HG03571 (cell line): ENCODE data around the gene AHRR.

ENCODE experiments used
- ATAC-seq: cut with Tn5 transposase; IDR thresholded peaks from one replicate; pipeline ENCODE4 v1.9.1; 2021; ENCODE audit not compliant: unreplicated experiment

The AHRR gene

GRCh38 chr5:438481-438981, 117.0 kb downstream of the AHRR start:
- ATAC-seq, result no peak

DNA sequence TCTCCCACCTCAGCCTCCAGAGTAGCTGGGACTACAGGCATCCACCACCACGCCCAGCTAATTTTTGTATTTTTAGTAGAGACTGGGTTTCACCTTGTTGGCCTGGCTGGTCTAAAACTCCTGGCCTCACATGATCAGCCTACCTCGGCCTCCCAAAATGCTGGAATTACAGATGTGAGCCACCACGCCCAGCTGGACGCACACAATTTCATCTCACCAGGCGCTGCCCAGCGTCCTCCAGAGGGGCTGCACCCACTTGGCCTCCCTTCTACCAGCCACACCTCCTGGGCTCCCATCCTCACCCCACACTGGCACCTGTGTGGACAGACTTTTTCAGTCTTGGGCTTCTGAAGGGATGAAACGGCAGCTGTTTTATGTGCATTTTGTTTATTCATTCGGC, 117.7 kb downstream of the AHRR start:
- ATAC-seq, result no peak

DNA sequence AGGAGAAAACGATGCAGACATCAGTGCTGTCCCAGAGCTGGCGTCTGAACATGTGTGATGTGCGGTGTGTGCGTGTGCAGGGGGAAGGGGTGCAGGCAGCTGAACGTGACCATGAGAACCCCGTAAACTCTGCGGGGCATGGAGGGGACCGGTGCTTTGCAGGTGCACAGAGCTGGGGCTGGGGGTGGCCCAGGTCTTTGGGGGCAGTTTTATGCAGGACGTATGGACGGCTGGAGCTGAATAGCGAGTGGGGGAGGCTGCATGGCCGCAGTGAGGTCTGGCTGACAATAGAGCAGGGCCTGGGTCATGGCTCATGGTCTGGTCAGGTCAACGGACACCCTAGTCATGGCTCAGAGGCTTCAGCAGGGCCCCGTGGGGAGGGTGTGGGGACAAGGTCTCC, 118.1 kb downstream of the AHRR start:
- ATAC-seq, result no peak

DNA sequence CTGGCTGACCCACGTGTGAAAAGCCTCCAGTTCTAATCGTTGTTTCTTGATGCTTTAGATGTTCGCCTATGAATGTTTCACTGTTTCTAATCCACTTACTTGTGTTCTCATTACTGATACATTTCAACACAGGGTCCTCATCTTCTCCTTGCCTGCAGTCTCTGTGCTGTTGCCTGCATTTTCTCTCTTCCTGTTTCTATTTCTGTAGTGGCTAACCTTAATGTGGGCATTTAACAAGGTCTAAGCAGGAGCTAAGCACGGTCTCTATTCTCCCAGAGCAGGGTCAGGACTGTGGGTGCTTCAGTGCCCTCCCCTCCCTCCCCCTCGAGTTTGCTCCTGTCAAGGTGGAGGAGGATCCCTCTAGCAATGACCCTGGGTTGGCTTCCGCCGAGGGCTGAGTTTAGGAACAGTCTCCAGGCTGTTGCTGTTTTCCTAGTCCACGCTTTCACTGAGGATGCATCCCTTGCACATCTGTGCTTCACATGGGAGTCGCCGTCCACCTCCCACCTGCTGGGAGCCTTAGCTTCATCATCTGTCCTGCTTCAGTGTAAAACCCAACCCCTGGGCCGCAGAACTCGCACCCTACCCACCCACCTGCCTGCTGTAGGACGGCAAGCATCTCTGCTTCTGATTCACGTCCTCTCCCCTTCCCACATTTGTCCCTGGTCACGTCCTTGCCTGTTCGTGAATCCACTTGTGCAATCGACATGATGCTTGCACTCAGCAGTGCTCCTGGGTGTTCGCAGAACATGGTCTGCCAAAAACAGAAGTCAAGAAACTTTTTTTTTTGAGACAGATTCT, 119.1 kb downstream of the AHRR start:
- no peak for ATAC-seq

- no peak for ATAC-seq
These were observed 120.5 kb downstream of the AHRR start for GRCh38 chr5:441996-442334.

- ATAC-seq, result peak; percentile 81
These were observed 121.1 kb downstream of the AHRR start, which contains the start of gene EXOC3 for GRCh38 chr5:442335-443238. Gene EXOC3, plus strand, starts transcription at chr5:443176. Its CDS starts 3,030 bp downstream, at chr5:446206.

DNA sequence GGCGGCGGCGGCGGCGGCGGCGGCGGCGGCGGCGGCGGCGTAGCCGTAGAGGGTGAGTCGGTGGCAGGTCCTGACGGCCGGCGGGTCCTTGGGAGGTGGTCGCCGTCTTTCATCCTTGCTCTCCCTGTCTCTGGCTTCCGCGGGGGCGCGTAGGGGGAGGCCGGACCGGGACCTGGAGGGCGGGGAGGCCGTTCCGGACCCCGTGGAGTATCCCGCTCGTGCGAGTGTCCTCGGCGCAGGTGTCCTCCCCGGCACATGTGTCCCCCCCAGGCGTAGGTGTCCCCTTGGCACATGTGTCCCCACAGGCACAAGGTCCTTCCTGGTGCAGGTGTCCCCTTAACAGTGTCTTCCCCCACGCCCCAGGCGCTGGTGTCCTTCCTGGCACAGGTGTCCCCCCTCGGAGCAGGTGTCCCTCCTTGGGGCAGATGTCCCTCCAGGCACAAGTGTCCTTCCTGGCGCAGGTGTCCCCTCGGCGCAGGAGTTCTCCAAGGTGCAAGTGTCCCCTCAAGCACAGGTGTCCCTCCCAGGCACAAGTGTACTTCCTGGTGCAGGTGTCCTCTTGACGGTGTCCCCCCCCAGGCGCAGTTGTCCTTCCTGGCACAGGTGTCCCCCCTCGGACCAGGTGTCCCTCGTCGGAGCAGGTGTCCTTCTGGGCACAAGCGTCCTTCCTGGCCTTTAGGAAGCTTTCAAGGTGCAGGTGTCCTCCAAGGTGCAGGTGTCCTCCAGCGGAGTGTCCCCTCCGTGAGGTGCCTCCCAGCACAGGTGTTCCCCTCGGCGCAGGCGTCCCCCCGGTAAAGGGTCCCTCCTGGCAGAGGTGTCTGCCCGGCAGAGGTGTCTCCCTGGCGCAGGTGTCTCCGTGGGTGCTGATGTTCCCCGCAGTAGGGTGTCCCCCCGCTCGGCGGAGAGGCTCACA, 122.0 kb downstream of the AHRR start:
- peak; percentile 11 for ATAC-seq

DNA sequence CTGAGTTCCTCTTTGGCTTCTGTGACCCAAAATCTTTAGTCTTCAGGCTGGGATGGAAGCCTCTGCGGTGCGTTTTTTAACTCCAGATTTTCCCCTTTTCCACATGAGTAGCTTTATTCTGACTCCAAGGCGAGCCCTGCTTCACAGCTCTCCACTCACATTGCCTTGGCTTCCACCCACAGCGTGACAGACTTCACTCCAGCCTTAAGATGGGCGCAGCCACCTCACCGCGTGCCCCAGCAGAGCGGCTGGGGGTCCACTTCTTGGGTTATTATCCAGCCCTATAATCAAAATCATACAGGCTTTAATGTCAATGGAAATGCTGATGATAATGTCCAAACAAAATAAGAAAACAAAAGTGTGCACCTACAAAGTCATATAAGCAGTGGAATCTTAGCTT, 122.7 kb downstream of the AHRR start:
- no peak for ATAC-seq

DNA sequence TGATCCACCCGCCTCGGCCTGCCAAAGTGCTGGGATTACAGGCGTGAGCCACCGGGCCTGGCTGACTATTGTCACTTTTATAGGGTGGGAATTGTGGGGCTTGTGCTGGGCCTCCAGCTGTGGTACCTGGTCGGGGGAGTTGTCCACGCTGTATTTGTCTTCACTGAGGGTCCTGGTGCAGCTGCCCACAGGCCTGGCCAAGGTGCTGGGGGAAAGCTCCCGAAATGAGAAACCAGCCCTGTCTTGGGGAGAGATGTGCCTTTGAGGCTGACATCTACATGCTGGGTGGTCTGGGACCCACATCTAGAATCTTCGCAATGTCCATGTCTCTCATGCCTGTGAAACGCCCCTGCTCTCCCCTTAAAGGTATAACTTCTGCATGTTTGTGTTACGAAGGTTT, 124.1 kb downstream of the AHRR start:
- no peak for ATAC-seq

DNA sequence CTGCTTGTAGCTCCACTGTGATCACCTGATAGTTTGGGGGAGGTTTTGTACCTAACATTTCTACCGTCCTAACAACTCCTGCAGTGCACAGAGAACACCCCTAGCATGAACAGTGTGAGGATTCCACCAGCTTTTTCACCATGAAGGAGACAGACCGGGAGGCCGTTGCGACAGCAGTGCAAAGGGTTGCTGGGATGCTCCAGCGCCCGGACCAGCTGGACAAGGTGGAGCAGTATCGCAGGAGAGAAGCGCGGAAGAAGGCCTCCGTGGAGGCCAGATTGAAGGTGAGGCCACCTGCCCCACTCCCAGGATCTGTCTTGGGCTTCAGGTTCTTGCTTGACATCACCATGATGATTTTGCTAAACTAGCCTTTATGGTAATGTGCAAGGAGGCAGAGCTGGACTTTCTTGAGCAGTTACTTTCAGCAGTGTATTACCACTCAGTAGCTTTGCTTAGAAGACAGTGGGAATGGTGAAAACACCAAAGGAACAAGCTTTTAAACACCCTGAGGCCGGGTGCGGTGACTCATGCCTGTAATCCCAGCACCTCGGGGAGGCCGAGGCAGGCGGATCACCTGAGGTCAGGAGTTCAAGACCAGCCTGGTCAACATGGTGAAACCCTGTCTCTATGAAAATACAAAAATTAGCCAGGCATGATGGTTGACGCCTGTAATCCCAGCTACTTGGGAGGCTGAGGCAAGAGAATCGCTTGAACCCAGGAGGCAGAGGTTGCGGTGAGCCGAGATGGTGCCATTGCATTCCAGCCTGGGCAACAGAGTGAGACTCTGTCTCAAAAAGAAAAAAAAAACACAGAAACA, 124.8 kb downstream of the AHRR start:
- ATAC-seq, result no peak

DNA sequence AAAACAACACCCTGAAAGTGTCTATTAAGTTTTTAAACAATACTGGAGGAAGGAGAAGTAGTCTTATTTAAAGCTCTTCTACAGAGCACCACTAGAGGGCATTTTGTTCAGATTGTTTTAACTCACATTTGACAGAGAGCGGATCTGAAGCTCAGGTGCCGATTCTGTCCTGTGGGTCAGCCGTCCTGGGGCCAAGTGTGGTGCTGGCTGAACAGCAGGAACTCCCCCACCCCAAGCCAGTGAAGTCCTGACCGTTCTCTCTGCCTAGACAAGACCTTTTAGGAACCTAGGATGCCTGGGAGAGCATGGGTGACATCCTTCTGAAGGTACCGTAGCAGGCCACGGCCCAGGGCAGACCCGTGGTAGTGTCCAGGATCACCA, 125.4 kb downstream of the AHRR start:
- ATAC-seq, result no peak

- no peak for ATAC-seq
These were observed 126.0 kb downstream of the AHRR start for GRCh38 chr5:447501-447900.

DNA sequence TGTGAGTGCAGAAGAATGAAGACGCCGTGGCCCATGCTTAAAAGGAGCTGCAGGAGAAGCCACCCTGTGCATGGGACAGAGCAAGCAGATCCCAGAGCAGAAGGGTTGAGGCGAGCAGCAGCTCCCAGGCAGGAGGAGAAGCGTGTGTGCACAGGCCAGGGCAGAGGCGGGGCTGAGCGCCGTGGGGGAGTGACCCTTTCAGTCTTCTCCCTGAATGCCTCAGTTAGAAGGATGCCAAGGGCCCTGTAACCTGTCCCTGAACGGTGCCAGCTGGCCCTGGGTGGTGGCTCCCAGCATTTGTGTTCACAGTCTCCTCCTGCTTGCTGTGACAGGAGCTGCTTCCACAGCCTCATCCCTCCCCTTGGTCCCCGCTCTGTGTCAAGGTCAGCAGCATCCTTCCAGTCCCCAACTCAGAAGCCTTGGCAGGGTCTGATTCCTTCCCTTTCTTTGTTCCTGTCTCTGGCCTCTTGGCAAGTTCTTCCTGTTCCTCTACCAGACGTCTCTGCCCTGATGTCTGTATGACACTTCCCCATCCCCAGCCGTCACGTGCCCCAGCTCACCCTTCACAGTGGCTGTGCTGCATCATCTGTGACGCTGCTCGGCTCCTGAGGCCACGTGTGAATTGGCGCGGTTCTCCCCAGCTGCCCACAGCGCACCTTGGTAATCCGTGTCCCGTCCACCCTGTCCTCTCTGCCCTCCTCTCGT, 126.7 kb downstream of the AHRR start:
- no peak for ATAC-seq

DNA sequence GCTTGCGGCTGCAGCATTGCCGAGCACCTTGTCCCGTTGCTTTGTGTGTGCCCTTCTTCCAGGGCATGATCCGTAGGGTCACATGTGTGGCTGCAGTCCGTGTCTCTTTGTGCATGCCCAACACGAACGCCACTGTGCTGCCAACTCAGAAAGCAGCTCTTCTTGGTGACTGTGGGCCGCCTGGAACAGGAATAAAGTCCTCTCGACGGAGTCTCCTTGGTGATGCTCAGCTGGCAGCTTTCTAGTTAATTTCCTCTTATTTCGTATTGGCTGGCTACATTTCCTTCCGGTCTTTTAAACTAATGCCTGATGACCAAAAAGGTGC, 127.2 kb downstream of the AHRR start:
- ATAC-seq, result no peak

DNA sequence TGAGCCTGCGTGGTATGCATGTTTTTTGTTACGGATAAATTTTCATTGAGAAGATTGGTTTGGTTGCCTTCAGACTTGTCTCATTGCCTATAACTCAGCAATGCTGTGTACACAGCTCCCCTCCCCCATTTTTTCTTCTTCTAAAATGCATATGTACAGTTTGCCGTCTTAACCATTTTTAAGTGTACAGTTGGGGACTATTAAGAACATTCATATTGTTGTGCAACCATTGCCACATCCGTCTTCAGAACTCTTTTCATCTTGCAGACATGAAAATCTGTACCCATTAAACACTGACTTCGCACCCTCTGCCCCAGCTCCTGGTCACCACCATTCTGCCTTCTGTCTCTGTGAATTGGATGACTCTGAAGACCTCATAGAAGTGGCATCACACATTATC, 127.6 kb downstream of the AHRR start:
- no peak for ATAC-seq

DNA sequence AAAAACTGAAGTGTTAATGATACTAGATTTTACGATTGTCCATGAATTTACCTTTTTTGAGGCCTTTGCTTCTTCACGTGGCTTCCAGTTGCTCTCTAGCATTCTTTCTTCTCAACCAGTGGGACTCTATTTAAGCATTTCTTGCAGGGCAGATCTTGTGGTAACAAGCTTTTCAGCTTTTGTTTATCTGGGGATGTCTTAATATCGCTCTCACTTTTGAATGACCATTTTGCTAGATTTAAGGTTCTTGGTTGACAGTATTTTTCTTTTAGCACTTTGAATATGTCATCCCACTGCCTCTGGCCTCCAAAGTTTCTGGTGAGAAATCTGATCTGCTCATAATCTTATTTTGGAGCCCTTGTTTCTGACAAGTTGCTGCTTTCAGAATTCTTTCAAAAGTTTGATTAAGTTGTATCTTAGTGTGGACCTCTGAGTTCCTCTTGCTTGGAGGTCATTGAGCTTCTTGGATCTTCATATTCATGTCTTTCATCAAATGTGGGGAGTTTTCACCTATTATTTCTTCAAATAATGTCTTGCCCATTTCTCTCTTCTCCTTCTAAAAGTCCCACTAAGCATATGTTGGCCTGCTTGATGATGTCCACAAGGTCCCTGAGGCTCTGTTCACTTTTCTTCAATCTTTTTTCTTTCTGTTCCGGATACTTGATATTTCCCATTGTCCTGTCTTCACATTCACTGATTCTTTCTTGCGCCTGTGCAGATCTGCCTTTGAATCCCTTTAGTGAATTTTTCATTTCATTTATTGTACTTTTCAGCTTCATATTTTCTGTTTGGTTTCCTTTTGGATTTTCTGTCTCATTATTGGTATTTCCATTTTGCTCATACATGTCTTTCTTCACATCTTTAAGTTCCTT, 130.3 kb downstream of the AHRR start:
- ATAC-seq, result no peak

DNA sequence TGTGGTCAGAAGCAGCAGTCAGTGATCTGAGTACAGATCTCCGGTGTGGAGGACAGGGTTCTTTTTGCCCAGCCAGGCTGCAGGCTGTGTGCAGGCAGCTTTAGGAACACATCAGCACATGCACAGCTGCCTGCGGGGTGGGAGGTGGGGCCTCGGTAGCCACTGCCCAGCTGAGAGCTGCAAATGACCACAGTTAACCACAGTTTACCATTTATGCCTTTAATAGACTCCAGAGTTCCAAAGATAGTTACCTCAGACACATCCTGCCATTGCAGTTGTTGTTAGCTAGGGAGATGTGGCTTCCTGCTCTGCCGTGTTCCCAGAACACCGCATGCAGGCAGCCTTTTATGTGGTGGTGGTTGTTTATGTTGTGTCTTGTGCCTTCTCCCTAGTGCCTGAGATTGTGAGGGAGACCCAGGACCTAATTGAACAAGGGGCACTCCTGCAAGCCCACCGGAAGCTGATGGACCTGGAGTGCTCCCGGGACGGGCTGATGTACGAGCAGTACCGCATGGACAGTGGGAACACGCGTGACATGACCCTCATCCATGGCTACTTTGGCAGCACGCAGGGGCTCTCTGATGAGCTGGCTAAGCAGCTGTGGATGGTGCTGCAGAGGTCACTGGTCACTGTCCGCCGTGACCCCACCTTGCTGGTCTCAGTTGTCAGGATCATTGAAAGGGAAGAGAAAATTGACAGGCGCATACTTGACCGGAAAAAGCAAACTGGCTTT, 131.6 kb downstream of the AHRR start:
- no peak for ATAC-seq
